Measurements from ENCODE around the gene FDXACB1.

Gene FDXACB1

GRCh38 chr11:111911563-111912401, 32.8 kb upstream of the FDXACB1 start, which contains the start of gene CRYAB:
Gene CRYAB, minus strand, starts transcription at chr11:111911770. Its CDS starts 46 bp downstream, at chr11:111911724.
- H3K4me3 ChIP-seq (ENCODE audit: low read depth, low read length) = no peak within 1 kb of the TSS
- TF ChIP-seq, protein P1, sequence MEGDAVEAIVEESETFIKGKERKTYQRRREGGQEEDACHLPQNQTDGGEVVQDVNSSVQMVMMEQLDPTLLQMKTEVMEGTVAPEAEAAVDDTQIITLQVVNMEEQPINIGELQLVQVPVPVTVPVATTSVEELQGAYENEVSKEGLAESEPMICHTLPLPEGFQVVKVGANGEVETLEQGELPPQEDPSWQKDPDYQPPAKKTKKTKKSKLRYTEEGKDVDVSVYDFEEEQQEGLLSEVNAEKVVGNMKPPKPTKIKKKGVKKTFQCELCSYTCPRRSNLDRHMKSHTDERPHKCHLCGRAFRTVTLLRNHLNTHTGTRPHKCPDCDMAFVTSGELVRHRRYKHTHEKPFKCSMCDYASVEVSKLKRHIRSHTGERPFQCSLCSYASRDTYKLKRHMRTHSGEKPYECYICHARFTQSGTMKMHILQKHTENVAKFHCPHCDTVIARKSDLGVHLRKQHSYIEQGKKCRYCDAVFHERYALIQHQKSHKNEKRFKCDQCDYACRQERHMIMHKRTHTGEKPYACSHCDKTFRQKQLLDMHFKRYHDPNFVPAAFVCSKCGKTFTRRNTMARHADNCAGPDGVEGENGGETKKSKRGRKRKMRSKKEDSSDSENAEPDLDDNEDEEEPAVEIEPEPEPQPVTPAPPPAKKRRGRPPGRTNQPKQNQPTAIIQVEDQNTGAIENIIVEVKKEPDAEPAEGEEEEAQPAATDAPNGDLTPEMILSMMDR (IDR thresholded peaks at IDR 0.05; ENCODE audit: low read depth, low read length) = no peak
- TF ChIP-seq MYC (IDR thresholded peaks at IDR 0.05; ENCODE audit: low read depth, low read length) (no peak), POLR2A (IDR thresholded peaks at IDR 0.05; ENCODE audit: extremely low read depth, insufficient read length) (no peak)
- TF ChIP-seq, protein P2, sequence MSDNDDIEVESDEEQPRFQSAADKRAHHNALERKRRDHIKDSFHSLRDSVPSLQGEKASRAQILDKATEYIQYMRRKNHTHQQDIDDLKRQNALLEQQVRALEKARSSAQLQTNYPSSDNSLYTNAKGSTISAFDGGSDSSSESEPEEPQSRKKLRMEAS (IDR thresholded peaks at IDR 0.05; ENCODE audit: low read depth, low read length) = no peak
- DNase-seq (ENCODE audit: low read depth) = no peak

DNA sequence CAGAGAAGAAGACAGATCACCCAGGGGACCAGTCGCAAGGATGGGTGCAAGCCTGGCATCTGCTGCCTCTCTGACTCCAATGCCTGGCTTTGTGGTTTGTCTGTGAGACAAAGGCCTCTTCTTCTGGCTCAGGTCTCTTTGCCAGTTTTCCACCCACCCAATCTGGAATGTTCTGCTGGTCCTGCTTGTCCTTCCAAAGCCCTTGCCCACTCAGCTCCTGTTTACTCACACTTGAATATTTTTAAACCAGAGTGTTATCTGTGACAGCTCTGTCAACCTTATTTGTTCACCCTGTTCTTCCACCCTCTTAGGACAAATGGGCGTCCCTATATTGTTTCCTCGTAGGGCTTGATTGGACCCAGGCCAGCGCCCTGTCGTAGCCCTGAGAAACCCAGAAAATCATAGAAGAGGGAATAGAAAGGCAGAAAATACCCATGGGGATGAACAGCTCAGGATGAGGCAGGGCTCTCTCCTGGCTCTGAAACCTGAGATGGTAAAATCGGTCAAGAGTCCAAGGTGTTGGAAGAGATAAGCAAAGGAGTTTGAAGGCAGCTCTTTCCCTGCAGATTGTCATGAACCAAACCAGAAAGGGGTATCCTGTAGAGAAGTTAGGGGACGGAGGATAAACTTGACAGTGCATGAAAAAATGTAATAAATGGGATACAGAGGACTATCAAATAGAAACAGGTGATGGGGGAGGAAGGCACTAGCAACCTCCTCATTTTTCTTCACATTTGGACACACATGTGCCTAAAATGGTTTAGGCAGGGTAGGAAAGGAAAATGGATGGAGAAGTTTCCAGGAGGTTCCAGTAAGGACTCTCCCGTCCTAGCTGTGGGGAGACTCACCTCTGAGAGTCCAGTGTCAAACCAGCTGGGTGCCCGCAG, 32.0 kb upstream of the FDXACB1 start:
- TF ChIP-seq POLR2A (IDR thresholded peaks at IDR 0.05; ENCODE audit: extremely low read depth, insufficient read length) (no peak), MYC (IDR thresholded peaks at IDR 0.05; ENCODE audit: low read depth, low read length) (no peak)
- TF ChIP-seq, protein P1 (IDR thresholded peaks at IDR 0.05; ENCODE audit: low read depth, low read length) = no peak
- TF ChIP-seq, protein P2 (IDR thresholded peaks at IDR 0.05; ENCODE audit: low read depth, low read length) = no peak
- no peak for DNase-seq (ENCODE audit: low read depth)
- H3K4me3 ChIP-seq (ENCODE audit: low read depth, low read length) = no peak overlapping the region

DNA sequence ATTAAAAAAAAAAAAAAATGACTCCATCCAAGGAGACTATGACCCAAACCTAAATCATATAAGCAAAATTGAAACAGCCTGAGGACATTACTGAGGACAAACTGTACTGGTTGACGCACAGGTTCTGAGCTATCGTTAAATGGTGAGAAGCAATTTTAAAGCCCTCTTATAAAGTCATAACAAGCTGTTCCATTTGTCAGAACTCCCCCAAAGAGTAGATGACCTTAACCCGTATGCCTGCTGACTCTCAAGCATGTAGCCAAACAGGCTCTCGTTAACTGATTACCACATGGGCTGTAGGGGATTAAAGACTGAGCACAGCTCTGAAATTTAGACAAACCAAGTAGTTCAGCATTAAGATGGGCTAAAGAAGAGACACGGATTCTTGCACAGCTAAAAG, 30.4 kb upstream of the FDXACB1 start:
- TF ChIP-seq, protein P1 (IDR thresholded peaks at IDR 0.05; ENCODE audit: low read depth, low read length) = no peak
- TF ChIP-seq, protein P2 (IDR thresholded peaks at IDR 0.05; ENCODE audit: low read depth, low read length) = no peak
- TF ChIP-seq MYC (IDR thresholded peaks at IDR 0.05; ENCODE audit: low read depth, low read length) (no peak), POLR2A (IDR thresholded peaks at IDR 0.05; ENCODE audit: extremely low read depth, insufficient read length) (no peak)
- no peak overlapping the region for H3K4me3 ChIP-seq (ENCODE audit: low read depth, low read length)
- DNase-seq (ENCODE audit: low read depth) = no peak

GRCh38 chr11:111908639-111909305, 29.8 kb upstream of the FDXACB1 start:
- TF ChIP-seq, protein P2 (IDR thresholded peaks at IDR 0.05; ENCODE audit: low read depth, low read length) = no peak
- TF ChIP-seq, protein P1 (IDR thresholded peaks at IDR 0.05; ENCODE audit: low read depth, low read length) = no peak
- TF ChIP-seq POLR2A (IDR thresholded peaks at IDR 0.05; ENCODE audit: extremely low read depth, insufficient read length) = no peak
- no peak for TF ChIP-seq MYC (IDR thresholded peaks at IDR 0.05; ENCODE audit: low read depth, low read length)
- DNase-seq (ENCODE audit: low read depth) = no peak

GRCh38 chr11:111906680-111907079, 27.7 kb upstream of the FDXACB1 start:
- H3K4me3 ChIP-seq (ENCODE audit: low read depth, low read length) = no peak overlapping the region
- TF ChIP-seq, protein P2 (IDR thresholded peaks at IDR 0.05; ENCODE audit: low read depth, low read length) = no peak
- TF ChIP-seq, protein P1 (IDR thresholded peaks at IDR 0.05; ENCODE audit: low read depth, low read length) = no peak
- no peak for TF ChIP-seq POLR2A (IDR thresholded peaks at IDR 0.05; ENCODE audit: extremely low read depth, insufficient read length)
- no peak for TF ChIP-seq MYC (IDR thresholded peaks at IDR 0.05; ENCODE audit: low read depth, low read length)
- no peak for DNase-seq (ENCODE audit: low read depth)

More at GRCh38 chr11:111908639-111909305, 29.8 kb upstream of the FDXACB1 start:
- no peak overlapping the region for H3K4me3 ChIP-seq (ENCODE audit: low read depth, low read length)

All from NB4 (cell line).